Measurements from ENCODE around the gene UMOD. TPM values are rescaled to one million over a fixed set of nuclear protein-coding genes. Genes with fewer than 3 reads are reported as not detected.

Gene UMOD
- total and polyA plus RNA-seq, 4 donors = not detected

DNA sequence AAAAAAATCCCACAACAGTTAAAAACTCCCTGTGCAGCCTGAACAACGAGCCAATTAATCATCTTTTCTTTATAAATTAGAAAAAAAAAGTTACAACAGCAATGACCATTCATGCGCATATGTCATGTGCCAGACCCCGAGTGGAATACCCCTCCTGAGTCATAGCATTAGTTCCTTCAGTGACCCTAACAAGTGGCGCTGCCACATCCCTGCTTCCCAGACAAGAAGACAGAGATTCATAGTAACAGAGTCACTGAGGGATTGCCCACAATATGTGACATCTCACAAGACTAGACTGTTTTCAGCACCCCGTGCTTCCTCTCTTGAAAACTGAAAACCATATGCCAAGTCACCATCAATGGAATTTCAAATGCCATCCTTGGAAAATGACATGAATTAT lies 7.9 kb downstream of the UMOD start:
- 77 to 81% methylated on average over 5 of the region's 5 CpGs for WGBS, 2 donors
- no peak for ATAC-seq (ENCODE audit: insufficient read depth, low FRiP score)
- H3K9ac ChIP-seq (ENCODE audit: insufficient read depth in 1 of 2, low read length in 2 of 2) = no peak overlapping the region

DNA sequence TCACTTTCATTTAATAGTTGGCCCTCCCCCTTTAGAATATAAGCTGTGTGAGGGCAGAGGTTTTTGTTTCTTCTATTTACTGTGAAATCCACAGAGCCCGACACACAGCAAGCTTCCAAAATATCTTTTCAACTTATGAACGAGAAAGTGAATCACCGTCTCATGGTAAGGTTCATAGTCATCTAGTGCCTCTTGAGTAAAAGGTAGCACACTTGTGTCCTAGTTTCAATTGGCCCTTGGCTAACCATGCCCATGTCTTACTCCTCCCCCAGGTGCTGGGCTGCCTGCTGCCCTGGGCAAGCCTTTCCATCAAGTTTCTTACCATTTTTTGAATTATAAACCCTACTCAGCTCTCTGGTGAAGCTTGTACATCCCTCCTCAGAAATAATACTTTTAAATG lies 12.8 kb downstream of the UMOD start:
- H3K4me1 ChIP-seq (ENCODE audit: control insufficient read depth in 5 of 5, insufficient read depth in 5 of 5, low read length in 5 of 5) = no peaks in the 10 kb centered on the region
- H3K36me3 ChIP-seq (ENCODE audit: control insufficient read depth in 4 of 4, insufficient read depth in 4 of 4, low read length in 4 of 4) = no peaks in the 10 kb centered on the region
- no peak overlapping the region for H3K4me3 ChIP-seq
- peaks cover 0 to 4% (median 0%) of the 10 kb centered on the region in 3 donors for H3K27me3 ChIP-seq (ENCODE audit: control insufficient read depth in 3 of 3, insufficient read depth in 3 of 3, low read length in 2 of 3)
- H3K27ac ChIP-seq (ENCODE audit: low read depth in 1 of 2, low read length in 1 of 2) = no peak overlapping the region
- 77 to 90% methylated on average over 3 of the region's 3 CpGs for WGBS, 2 donors
- peaks cover 0 to 6% (median 0%) of the 10 kb centered on the region in 4 donors for H3K9me3 ChIP-seq (ENCODE audit: control insufficient read depth in 4 of 4, insufficient read depth in 3 of 4, low read length in 3 of 4)
- DNase-seq (no peak), ATAC-seq (ENCODE audit: insufficient read depth, low FRiP score) (no peak)
- no peak overlapping the region for H3K9ac ChIP-seq (ENCODE audit: insufficient read depth in 1 of 2, low read length in 2 of 2)
- TF ChIP-seq, protein P1, sequence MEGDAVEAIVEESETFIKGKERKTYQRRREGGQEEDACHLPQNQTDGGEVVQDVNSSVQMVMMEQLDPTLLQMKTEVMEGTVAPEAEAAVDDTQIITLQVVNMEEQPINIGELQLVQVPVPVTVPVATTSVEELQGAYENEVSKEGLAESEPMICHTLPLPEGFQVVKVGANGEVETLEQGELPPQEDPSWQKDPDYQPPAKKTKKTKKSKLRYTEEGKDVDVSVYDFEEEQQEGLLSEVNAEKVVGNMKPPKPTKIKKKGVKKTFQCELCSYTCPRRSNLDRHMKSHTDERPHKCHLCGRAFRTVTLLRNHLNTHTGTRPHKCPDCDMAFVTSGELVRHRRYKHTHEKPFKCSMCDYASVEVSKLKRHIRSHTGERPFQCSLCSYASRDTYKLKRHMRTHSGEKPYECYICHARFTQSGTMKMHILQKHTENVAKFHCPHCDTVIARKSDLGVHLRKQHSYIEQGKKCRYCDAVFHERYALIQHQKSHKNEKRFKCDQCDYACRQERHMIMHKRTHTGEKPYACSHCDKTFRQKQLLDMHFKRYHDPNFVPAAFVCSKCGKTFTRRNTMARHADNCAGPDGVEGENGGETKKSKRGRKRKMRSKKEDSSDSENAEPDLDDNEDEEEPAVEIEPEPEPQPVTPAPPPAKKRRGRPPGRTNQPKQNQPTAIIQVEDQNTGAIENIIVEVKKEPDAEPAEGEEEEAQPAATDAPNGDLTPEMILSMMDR (IDR thresholded peaks at IDR 0.05; ENCODE audit: control extremely low read depth, extremely low read depth) = no peak

More for the DNA sequence above, 7.9 kb downstream of the UMOD start:
- no peak for DNase-seq
- Histone ChIP-seq H3K4me3 (no peak overlapping the region), H3K36me3 (ENCODE audit: control insufficient read depth in 4 of 4, insufficient read depth in 4 of 4, low read length in 4 of 4) (no peaks in the 10 kb centered on the region), H3K27ac (ENCODE audit: low read depth in 1 of 2, low read length in 1 of 2) (no peak overlapping the region), H3K9me3 (ENCODE audit: control insufficient read depth in 4 of 4, insufficient read depth in 3 of 4, low read length in 3 of 4) (peaks cover 0 to 7% (median 0%) of the 10 kb centered on the region in 4 donors), H3K27me3 (ENCODE audit: control insufficient read depth in 3 of 3, insufficient read depth in 3 of 3, low read length in 2 of 3) (peaks cover 0 to 10% (median 2%) of the 10 kb centered on the region in 3 donors), H3K4me1 (ENCODE audit: control insufficient read depth in 5 of 5, insufficient read depth in 5 of 5, low read length in 5 of 5) (no peaks in the 10 kb centered on the region)
- TF ChIP-seq, protein P1 (IDR thresholded peaks at IDR 0.05; ENCODE audit: control extremely low read depth, extremely low read depth) = no peak

DNA sequence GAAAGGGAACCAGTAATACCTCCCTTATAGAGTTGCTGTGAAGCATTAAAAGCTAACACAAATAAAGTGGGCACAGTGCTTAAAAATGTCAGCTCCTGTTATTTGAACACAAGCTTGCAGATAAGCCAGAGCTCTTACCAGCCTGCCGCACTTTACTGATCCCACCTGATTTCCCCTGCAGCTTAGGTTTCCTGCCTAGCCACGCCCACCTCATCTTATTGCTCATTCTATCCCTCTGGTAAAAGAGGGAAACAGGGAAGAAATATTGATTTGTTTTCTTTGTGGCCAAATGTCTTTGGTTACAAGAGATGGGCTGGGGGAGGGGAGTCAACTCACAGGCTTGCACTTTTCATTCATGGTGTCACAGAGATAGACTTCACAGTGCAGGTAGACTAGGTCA lies 15.6 kb downstream of the UMOD start:
- ATAC-seq (ENCODE audit: insufficient read depth, low FRiP score) (no peak), DNase-seq (no peak)
- Histone ChIP-seq H3K27me3 (ENCODE audit: control insufficient read depth in 3 of 3, insufficient read depth in 3 of 3, low read length in 2 of 3) (peaks cover 0 to 4% (median 0%) of the 10 kb centered on the region in 3 donors), H3K4me3 (no peak overlapping the region), H3K4me1 (ENCODE audit: control insufficient read depth in 5 of 5, insufficient read depth in 5 of 5, low read length in 5 of 5) (no peaks in the 10 kb centered on the region), H3K9ac (ENCODE audit: insufficient read depth in 1 of 2, low read length in 2 of 2) (no peak overlapping the region), H3K36me3 (ENCODE audit: control insufficient read depth in 4 of 4, insufficient read depth in 4 of 4, low read length in 4 of 4) (no peaks in the 10 kb centered on the region), H3K27ac (ENCODE audit: low read depth in 1 of 2, low read length in 1 of 2) (no peak overlapping the region), H3K9me3 (ENCODE audit: control insufficient read depth in 4 of 4, insufficient read depth in 3 of 4, low read length in 3 of 4) (peaks cover 0 to 4% (median 0%) of the 10 kb centered on the region in 4 donors)
- 48 to 58% methylated on average over 2 of the region's 2 CpGs for WGBS, 2 donors
- TF ChIP-seq, protein P1 (IDR thresholded peaks at IDR 0.05; ENCODE audit: control extremely low read depth, extremely low read depth) = no peak

DNA sequence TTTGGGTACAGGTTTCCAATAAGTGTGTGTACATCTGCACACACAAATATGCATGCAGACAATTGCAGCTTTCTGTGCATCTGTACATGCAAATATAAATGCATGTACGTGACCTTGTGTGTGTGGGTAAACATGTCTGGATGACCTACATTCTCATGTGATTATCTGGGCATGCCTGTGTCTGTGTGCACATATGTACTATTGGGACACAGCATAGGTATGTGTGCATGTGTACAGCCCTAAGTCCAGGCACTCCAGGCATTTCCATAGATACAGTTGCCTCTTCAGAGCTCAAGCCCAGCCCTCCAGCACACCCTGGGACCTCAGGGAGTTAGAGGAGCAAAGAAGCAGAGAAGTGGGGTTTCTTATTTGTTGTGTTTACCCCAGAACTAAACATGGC lies 18.1 kb downstream of the UMOD start:
- ATAC-seq (ENCODE audit: insufficient read depth, low FRiP score) (no peak), DNase-seq (no peak)
- H3K4me3 ChIP-seq = no peak overlapping the region
- H3K27ac ChIP-seq (ENCODE audit: low read depth in 1 of 2, low read length in 1 of 2) = no peak overlapping the region
- TF ChIP-seq, protein P1 (IDR thresholded peaks at IDR 0.05; ENCODE audit: control extremely low read depth, extremely low read depth) = no peak
- H3K27me3 ChIP-seq (ENCODE audit: control insufficient read depth in 3 of 3, insufficient read depth in 3 of 3, low read length in 2 of 3) = peaks cover 0 to 4% (median 0%) of the 10 kb centered on the region in 3 donors
- peaks cover 0 to 1% (median 0%) of the 10 kb centered on the region in 4 donors for H3K9me3 ChIP-seq (ENCODE audit: control insufficient read depth in 4 of 4, insufficient read depth in 3 of 4, low read length in 3 of 4)
- WGBS, 2 donors = 66 to 67% methylated on average over 1 of the region's 1 CpG
- no peaks in the 10 kb centered on the region for H3K36me3 ChIP-seq (ENCODE audit: control insufficient read depth in 4 of 4, insufficient read depth in 4 of 4, low read length in 4 of 4)
- H3K9ac ChIP-seq (ENCODE audit: insufficient read depth in 1 of 2, low read length in 2 of 2) = no peak overlapping the region
- H3K4me1 ChIP-seq (ENCODE audit: control insufficient read depth in 5 of 5, insufficient read depth in 5 of 5, low read length in 5 of 5) = no peaks in the 10 kb centered on the region

Data from lung (tissue), 12 donors.